HG02970 (cell line): ENCODE measurements around the gene KRT1.
"Not testable (repeated sequence)": the region's sequence is repeated elsewhere in the genome, so short reads cannot be mapped to it uniquely, and the experiment has no call there.

Source experiments
- ATAC-seq: cut with Tn5 transposase; IDR thresholded peaks from one replicate; pipeline ENCODE4 v1.9.1; 2021; ENCODE audit warnings: mild to moderate bottlenecking, moderate library complexity, moderate number of reproducible peaks; ENCODE audit not compliant: unreplicated experiment, low FRiP score

Gene KRT1

GRCh38 chr12:52683575-52684300 lies 3.5 kb upstream of the KRT1 start:
- ATAC-seq, result no peak

- ATAC-seq, result no peak
Measured at GRCh38 chr12:52682938-52683574, 2.8 kb upstream of the KRT1 start.

- ATAC-seq, result no peak
Measured at GRCh38 chr12:52682381-52682660, 2.1 kb upstream of the KRT1 start.

- ATAC-seq, result no peak
Measured at GRCh38 chr12:52681526-52682380, 1.5 kb upstream of the KRT1 start.

- no peak for ATAC-seq
Measured at GRCh38 chr12:52679875-52680274, 332 bp downstream of the KRT1 start.

GRCh38 chr12:52677671-52678070 lies 2.5 kb downstream of the KRT1 start:
- ATAC-seq, result no peak

- no peak for ATAC-seq
Measured at GRCh38 chr12:52677126-52677525, 3.1 kb downstream of the KRT1 start.

GRCh38 chr12:52676163-52676562 lies 4.0 kb downstream of the KRT1 start:
- ATAC-seq, result no peak

GRCh38 chr12:52675301-52675701 lies 4.9 kb downstream of the KRT1 start:
- ATAC-seq, result no peak

GRCh38 chr12:52674433-52674775 lies 5.8 kb downstream of the KRT1 start:
- ATAC-seq, result no peak

GRCh38 chr12:52673713-52674432 lies 6.3 kb downstream of the KRT1 start:
- ATAC-seq, result no peak

- ATAC-seq, result no peak
Measured at GRCh38 chr12:52673217-52673616, 7.0 kb downstream of the KRT1 start.

GRCh38 chr12:52672321-52672933 lies 7.8 kb downstream of the KRT1 start:
- no peak for ATAC-seq

GRCh38 chr12:52670961-52671360 lies 9.2 kb downstream of the KRT1 start:
- ATAC-seq, result no peak

- ATAC-seq, result no peak
Measured at GRCh38 chr12:52670506-52670905, 9.7 kb downstream of the KRT1 start.

GRCh38 chr12:52669941-52670340 lies 10.3 kb downstream of the KRT1 start:
- not testable (repeated sequence) for ATAC-seq

GRCh38 chr12:52669426-52669825 lies 10.8 kb downstream of the KRT1 start:
- ATAC-seq, result no peak

- no peak for ATAC-seq
Measured at GRCh38 chr12:52667931-52668330, 12.3 kb downstream of the KRT1 start.

GRCh38 chr12:52667509-52667908 lies 12.7 kb downstream of the KRT1 start:
- ATAC-seq, result no peak

GRCh38 chr12:52666471-52666870 lies 13.7 kb downstream of the KRT1 start:
- no peak for ATAC-seq

GRCh38 chr12:52663420-52663819 lies 16.8 kb downstream of the KRT1 start:
- no peak for ATAC-seq
